HG02588 (cell line): Measurements from ENCODE around the gene SPIRE1.
"Not testable (repeated sequence)": the region's sequence is repeated elsewhere in the genome, so short reads cannot be mapped to it uniquely, and the experiment has no call there.

Experiments used
- ATAC-seq: cut with Tn5 transposase; IDR thresholded peaks from one replicate; pipeline ENCODE4 v1.9.1; 2021; ENCODE audit warnings: mild to moderate bottlenecking, moderate library complexity; ENCODE audit not compliant: unreplicated experiment

Gene SPIRE1

DNA sequence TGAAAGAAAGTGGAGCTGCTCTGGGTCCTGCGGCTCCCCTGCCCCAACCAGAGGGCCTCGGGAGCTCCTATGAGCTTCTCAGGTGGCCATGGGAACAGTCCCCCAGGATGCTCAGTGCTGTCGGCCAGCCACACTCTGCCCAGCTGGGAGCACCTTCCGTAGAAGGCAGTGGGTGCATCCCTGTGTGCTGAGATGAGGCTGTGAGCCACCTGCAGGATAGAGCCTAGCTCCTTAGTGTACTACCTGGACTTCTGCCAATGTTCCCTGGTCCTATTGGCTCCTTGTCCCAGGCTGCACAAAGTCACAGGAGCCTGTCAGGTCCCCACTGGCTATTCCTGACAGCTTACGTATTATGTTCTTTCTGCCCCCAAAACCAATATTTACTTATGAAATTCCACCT, 234.1 kb downstream of the SPIRE1 start:
- ATAC-seq = no peak

DNA sequence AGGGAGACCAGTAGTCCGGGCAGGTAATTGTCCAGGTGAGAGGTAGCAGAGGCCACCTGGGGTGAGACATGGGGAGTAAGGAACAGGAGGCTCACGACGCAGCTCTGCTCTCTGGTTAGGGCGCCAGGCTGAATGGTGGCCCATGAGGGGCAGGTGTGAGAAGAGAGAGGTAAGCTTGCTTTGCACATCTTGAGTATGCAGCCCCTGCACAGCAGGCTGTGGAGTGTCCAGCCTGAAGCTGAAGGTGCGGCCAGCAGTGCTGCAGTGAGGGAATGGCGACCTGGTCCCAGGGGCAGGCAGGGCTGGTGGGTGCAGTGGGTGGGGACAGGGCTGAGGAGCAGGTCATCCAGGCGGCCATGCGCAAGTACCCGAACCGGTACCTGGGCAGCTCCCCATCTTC, 234.5 kb downstream of the SPIRE1 start:
- no peak for ATAC-seq

DNA sequence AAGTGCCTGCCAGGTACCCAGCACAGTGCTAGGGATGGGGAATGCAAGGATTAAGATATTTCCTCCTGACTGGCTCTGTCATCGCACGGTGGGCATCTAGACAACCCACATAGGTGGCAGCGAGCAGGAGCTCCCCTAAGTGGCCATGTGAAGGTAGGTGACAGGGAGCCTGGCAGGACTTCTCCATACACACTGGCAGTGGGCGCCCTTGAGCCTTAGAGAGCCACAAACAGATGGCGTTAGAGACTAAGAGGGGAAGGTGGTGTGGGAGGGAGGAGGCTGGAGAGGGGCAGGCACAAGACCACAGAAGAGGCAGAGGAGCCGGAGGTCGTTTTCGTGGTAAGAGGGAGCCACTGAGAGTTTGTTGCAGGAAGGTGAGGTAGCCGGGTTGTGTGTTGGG, 235.0 kb downstream of the SPIRE1 start:
- no peak for ATAC-seq

GRCh38 chr18:12421732-12422131, 236.2 kb downstream of the SPIRE1 start:
- no peak for ATAC-seq

- ATAC-seq = no peak
Measured at GRCh38 chr18:12420821-12421421, 237.0 kb downstream of the SPIRE1 start.

DNA sequence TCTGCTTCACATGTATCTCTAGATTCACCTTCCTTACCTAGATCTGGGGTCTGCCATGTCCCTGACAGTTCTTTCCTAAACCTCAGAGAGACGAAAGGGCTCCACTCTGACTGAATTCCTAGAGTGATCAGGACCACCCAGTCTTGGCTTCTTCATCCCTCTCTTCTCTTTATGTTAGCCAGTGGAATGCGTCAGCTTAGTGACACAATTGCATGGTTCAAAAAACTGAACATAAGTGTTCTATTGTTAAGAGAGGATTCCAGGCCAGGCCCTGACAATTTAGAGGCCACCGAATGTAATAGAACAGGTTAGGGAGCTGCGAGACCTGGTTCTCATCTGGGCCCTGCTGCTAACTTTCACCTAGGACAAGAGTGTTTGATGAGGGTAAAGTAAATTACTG, 240.2 kb downstream of the SPIRE1 start:
- ATAC-seq = no peak

GRCh38 chr18:12416098-12416729, 241.7 kb downstream of the SPIRE1 start:
- ATAC-seq = no peak

- no peak for ATAC-seq
Measured at GRCh38 chr18:12411456-12411855, 246.5 kb downstream of the SPIRE1 start.

GRCh38 chr18:12410747-12411146, 247.2 kb downstream of the SPIRE1 start:
- not testable (repeated sequence) for ATAC-seq

GRCh38 chr18:12410081-12410481, 247.8 kb downstream of the SPIRE1 start:
- ATAC-seq = no peak

GRCh38 chr18:12409469-12409868, 248.4 kb downstream of the SPIRE1 start:
- no peak for ATAC-seq

DNA sequence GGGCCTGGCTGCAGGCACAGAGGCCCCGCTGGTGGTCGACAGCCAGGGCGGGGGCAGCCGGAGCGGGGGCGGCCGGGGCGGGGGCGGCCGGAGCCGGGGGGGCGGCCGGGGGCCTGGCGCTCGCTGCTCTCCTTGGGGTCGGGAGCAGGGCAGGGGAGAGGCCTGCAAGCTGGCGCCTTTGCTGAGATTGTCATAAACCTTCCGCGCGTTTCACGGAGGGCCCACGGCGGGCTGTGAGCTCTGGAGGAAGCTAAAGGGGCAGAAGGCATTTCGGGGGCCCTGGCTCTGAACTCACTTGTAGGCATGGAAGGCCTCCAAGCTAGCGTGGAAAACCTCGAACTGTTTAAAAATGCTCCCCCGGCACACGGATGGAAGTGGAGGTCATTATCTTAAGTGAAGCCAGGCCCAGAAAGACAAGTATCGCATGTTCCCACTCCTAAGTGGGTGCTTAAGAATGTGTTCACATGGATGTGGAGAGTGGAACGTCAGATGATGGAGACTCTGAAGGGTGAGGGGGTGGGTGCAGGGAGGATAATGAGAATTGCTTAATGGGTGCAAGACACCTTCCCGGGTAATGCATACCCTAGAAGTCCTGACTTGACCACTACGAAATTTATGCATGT, 249.5 kb downstream of the SPIRE1 start:
- ATAC-seq = no peak

GRCh38 chr18:12406371-12407111, 251.4 kb downstream of the SPIRE1 start:
- ATAC-seq = no peak

GRCh38 chr18:12405066-12405465, 252.8 kb downstream of the SPIRE1 start:
- no peak for ATAC-seq

DNA sequence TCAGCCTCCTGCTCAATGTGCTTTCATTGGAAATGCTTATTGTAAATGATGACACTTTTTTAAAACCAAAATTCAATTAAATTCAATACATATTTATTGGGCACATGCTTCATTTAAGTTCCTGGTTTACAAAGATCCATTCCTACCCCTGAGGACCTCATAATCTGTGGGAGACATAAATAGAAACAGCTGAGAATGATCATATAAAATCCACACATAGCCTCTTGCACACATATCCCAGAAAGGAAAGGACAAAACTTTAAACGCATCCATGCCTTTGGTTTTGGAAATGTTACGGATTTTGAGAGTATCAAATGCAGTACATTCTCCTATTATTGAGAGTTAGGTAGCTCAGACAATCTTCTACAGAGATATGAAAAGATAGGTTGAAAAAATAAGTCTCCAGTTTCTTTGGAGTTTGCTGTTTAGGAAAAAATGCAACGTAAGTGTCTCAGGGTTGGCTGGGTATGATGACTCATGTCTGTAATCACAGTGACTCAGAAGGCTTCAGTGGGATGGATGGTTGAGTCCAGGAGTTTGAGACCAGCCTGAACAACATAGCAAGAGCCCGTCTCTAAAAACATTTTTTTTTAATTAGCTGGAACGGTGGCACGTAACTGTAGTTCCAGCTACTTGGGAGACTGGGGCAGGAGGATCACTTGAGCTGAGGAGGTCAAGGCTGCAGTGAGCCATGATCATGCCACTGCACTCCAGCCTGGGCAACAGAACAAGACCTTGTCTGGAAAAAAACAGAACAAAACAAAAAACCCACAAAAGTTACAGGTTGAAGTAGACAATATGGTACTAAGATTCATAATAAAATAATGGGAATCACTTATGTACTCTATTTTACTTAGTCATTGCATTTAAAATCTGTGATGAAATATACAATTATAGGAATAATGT, 254.1 kb downstream of the SPIRE1 start:
- no peak for ATAC-seq

GRCh38 chr18:12401881-12402280, 256.0 kb downstream of the SPIRE1 start:
- ATAC-seq = no peak

- ATAC-seq = no peak
Measured at GRCh38 chr18:12399231-12399630, 258.7 kb downstream of the SPIRE1 start.

GRCh38 chr18:12398625-12399024, 259.3 kb downstream of the SPIRE1 start:
- no peak for ATAC-seq

- ATAC-seq = no peak
Measured at GRCh38 chr18:12397793-12398192, 260.1 kb downstream of the SPIRE1 start.

DNA sequence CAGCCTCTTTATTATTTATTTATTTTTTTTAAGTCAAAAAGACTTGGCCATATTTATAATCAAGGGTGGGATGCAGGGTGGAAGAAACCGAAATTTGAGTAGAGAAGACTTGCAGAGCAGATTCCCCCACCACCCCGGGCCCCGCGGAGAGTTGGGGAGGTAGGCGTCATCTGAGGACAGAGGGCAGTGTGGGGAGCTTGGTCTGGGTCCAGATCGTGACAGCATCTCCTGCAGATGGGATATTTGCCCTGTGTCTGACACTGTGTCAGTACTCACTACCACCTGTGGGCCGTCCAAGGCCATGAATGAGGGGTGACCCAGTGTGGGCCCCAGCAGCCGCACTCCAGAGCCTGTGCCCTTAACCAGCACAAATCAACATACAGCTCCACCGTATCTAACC, 260.7 kb downstream of the SPIRE1 start:
- no peak for ATAC-seq
